GM18517 (cell line): ENCODE measurements around the gene TTLL3.

ENCODE experiments used
- ATAC-seq: cut with Tn5 transposase; IDR thresholded peaks from one replicate; pipeline ENCODE4 v1.9.1; 2021; ENCODE audit warnings: mild to moderate bottlenecking, moderate library complexity; ENCODE audit not compliant: unreplicated experiment

The TTLL3 gene

DNA sequence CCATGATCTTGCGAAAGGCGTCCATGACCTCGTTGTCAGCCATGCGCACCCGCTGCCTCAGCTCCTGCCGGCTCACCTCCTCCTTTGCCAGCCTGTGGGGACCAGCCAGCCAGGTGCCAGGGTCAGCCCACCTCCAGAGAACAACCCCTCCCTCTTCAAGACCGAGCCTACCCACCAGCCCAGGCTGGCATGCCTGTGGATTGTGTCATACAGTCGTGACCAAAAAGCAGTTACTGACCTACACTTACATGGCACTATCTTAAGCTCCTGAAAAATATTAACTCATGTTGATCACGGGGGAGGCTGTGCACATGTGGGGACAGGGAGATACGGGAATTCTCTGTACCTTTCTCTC is 29.6 kb upstream of the TTLL3 start:
- ATAC-seq, result no peak

DNA sequence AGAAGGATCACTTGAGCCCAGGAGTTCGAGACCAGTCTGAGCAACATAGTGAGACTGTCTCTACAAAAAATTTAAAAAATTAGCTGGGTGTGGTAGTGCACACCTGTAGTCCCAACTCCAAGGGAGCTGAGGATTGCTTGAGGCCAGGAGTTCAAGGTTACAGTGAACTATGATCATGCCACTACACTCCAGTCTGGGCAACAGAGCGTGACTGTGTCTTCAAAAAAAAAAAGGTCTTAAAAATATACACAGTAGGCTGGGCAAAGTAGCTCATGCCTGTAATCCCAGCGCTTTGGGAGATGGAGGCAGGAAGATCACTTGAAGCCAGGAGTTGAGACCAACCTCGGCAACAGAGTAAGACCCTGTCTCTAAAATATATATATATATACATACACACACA is 29.2 kb upstream of the TTLL3 start:
- ATAC-seq, result no peak

DNA sequence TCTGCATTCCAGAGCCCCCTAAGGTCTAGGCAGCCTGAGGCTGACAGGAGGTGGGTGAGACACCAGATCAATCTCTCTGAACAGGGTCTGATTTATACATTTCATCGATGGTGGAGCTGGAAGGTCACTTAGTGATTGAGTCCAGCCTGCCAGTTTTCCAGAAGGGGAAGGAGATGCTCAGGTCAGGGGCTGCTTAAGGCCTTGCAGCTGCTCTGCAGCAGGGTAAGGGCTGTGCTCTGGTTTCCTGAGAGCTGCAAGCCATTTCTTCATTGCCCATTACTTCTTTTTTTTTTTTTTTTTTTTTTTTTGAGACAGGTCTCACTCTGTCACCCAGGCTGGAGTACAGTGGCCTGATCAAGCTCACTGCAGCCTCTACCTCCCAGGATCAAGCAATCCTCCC is 28.5 kb upstream of the TTLL3 start:
- no peak for ATAC-seq

DNA sequence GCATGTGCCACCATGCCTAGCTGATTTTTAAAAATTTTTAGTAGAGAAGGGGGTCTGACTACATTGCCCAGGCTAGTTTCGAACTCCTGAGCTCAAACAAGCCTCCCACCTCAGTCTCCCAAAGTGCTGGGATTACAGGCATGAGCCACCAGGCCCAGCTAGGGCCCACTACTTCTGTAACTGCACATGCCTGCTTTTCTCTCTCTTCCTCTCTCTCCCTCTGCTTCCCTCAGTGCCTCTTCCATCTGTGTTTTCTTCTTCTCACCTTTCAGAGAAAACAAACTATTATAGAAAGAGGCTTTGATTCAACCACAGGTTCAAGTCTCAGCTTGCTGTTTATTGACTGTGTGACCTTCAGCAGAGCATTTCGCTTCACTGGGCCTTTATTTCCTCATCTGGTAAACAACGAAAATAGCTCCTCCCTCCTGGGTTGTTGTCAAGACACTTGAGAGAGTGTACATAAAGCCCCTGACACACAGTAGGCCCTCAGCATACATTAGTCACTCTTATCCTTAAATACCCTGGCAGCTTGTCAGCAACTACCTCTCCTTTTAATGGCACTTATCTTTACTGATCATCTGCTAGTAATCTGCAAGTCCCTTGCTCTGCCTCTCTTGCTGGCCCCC is 28.0 kb upstream of the TTLL3 start:
- ATAC-seq, result no peak

DNA sequence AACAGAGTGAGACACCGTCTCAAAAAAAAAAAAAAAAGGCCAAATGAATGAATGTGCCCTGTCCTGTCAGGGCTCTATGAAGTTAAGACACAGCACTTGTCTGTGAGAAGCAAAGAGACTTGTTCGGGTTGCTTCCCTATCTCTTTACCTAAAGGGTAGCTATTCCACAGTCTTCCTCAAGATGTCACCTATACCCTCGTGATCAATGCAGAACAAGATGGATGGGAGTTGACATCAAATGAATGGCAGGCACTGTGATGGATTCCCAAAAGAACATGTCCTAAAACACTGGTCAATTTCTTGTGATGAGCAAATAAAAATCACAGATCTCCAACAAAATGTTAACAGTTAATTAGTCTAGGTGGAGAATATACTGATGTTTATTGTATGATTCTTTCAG is 27.3 kb upstream of the TTLL3 start:
- no peak for ATAC-seq

DNA sequence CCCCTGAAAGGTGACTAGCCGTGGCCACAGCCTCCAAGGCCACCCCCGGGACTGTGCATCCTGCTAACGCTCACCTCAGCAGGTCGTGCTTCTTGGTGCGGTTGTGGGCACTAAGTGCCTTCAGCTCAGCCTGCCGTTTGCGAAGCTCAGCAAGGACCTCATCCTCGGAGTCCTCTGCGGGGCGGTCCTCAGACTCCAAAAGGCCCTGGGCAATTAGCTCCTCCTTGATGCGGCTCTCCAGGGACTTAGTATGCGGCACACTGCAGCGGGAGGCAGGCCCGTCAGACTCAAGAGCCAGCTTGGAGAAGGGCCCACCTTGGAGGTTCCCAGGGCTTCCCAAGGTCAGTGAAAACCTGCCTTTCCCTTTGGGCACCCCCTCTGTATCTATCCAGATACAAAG is 26.1 kb upstream of the TTLL3 start:
- ATAC-seq, result no peak

DNA sequence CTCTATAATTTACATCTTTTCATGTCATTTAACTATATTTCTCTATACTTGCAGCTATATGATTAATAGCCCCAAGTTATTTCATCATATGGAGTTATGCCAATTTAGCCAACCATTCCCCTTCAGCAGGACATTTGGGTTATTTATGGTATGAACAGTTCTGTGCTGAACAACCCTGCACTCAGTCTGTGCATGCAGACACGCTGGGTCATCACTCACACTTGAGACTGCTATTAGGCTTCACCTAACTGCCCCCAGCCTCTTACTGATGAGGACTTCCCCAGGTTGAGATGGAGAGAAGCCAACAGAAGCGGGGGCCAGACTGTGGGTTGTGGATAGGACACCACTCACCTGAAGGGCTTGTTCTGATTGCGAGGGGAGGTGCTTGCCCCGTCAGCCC is 25.1 kb upstream of the TTLL3 start:
- no peak for ATAC-seq

DNA sequence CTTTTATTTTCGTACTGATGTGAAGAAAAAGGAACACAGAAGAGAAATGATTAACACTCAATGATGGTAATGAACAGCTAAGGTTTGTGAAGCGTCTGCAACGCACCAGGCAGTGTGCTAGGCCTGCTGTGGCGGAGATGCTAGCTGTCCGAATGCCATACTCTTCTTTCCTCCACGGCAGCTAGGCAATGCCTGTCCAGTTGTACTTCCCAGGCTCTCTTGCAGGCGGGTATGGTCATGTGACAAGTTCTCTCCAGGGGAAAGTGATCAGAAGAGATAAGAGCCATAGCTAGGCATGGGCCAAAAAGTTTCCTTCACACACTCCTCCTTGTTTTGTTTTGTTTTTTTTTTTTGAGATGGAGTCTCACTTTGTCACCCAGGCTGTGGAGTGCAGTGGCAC is 24.5 kb upstream of the TTLL3 start:
- no peak for ATAC-seq

DNA sequence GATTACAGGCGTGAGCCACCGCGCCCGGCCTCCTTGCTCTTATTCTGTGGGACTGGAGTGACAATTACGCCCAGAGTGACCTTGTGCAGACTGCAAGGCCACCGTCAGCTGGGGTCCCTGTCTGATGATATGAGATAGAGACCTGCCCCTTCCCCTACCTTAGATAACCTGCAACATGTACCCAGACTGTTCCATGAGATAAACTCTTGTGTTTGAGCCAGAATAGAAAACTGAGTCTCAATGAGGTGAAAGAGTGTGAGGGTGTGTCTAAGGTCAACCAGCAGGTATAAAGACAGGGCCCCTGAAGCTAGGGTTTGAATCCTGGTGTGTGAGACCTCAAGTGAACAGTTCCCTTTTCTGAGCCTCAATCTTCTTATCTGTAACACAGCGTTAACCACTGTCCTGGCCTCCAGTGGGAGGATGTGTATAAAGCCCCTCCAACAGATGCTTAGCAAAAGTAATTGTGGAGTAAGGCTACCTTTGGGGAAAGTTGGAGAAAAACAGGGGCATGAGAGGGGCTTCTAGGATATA is 23.8 kb upstream of the TTLL3 start:
- ATAC-seq, result no peak

DNA sequence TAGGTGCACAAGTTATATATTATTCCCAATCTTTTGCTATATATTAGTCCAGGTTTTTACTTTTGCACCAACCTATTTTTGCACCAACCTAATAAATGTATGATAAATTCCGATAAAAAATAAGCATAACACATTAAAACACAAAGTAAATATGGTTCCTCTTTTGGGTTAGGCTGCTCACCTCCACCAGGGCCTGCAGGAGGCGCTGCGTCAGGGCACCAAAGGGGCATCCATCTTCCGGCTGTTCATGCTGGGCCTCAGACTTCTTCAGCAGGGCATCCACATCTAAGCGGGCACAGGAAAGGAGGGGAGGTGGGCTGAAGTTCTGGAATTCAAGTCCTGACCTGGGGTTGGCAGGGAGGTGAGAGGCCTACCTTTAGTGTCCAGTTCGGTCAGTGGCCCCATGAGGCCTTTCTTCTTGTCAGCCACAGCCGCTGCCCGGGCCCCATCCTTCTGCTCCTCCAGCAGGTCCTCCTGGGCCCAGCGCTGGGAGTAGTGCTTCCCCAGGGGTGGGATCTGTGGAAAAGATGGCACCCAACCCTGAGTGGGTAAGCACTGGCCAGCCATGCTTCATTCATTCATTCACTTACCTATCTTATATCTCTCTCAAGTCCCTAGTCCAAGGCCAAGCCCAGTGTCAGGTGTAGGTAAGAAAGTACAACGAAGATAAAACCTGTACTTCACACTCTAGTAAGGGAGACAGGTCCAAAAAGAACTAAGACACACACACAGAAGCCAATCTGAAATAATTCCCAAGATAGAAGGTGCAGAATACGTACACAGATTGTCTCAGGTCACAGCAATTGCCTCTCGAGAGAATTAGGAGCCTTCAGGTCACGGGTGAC is 23.0 kb upstream of the TTLL3 start:
- ATAC-seq, result no peak

DNA sequence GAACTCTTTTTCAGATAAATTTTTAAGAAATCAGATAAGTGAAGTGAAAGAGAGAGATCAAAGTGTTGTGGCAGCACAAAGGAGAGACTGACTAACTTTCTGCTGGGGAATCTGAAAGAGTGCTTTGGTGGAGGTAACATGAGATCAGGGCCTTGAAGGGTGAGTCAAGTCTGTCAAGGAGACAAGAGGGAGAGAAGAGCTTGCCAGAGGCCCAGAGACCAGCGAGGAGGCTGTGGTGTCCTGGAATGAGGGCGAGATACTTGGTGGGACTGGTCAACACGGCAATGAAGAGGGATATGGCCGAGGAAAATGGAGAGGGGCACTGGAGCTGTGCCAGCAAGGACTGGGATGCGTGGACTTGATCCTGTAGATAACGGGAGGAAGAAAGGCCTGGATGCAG is 22.3 kb upstream of the TTLL3 start:
- no peak for ATAC-seq

DNA sequence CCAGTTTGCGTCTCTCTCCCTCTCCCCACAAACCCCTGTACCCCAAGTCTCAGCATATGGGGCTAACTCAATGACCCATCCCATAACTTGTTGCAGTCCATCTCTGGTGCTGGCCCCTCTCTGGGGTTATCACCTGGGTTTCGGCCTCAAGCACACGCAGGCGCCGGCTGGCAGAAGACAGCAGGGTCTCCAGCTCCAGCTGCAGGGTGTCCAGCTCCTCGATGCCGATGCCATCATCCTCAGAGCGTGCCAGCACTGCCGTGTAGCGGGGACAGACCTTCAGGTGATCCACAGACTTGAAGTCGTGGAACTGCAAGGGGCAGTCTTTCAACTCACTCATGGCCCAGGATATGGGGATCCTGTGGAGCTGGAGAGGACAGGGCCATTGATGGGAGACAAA is 18.9 kb upstream of the TTLL3 start:
- no peak for ATAC-seq

DNA sequence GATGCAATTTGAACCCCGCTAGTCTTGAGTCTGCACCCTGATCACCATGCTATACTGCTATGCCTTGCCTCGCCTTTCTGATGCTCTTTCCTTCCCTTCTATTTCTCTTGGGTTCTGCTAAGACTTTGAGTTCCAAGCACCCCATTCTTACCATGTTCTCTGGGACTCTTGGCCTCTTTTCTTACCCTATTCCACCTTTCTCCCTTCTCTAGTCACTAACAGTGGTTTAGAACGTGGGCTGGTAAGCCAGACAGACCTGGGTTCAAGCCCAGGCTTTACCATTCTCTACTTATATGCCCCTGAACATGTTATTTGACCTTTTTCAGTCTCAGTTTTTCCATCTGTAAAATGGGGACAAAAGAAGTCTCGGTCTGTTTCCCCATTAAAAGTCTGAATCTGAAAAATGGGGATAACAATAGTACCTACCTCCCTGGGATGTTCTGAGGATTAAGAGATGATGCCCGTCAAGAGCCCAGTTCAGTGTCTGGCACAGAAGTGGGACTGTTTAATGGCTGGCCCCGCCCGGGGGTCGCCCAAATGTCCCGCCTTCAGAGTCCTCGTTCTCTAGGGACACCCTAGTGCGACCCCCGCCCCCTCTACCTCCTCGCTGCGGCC is 18.2 kb upstream of the TTLL3 start:
- peak; percentile 15 for ATAC-seq

DNA sequence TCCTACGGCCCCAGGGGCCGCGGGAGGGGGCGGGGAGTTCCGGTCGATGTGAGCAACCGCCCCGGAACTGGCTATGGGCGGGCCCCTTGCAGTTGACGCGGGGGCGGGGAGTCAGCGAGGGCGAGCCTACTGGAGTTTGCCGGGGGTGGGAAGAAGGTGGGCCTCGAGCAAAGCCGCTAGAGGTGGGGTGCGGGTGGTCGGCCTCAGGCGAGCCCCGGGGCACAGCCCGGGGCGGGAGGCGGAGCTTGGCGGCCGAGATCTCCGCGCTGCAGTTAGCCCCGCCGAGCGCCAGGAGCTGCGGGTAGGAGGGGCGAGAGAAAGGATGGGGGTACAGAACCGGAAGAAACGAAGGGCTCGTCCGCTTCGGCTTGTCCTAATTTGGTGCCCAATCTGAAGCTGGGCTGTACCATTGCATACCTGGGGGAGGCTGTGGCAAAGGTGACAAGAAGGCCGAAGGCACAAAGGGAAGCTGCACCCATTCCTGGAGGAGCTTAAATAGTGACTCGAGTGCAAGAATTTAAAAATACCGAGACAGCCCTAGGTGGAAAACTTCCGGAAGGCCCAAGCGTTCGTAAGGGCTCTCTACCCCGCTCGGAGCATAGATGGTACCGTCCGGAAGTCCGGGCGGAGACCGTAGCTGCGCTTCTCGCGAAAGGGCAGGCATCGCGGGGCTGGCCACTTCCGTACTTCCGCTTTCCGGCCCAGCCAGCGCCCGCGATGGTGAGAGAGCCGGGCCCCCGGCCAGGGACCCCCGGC is 17.5 kb upstream of the TTLL3 start, which contains the start of the genes ARPC4 and TADA3:
ARPC4 (plus strand) TSS at position 678 of the 756 bp plus-strand sequence; CDS start at position 718, 40 bp downstream.
TADA3 (minus strand) TSS at position 69 of the 756 bp plus-strand sequence. CDS start 1,007 bp downstream, outside the sequence.
- ATAC-seq, result peak; percentile 83

DNA sequence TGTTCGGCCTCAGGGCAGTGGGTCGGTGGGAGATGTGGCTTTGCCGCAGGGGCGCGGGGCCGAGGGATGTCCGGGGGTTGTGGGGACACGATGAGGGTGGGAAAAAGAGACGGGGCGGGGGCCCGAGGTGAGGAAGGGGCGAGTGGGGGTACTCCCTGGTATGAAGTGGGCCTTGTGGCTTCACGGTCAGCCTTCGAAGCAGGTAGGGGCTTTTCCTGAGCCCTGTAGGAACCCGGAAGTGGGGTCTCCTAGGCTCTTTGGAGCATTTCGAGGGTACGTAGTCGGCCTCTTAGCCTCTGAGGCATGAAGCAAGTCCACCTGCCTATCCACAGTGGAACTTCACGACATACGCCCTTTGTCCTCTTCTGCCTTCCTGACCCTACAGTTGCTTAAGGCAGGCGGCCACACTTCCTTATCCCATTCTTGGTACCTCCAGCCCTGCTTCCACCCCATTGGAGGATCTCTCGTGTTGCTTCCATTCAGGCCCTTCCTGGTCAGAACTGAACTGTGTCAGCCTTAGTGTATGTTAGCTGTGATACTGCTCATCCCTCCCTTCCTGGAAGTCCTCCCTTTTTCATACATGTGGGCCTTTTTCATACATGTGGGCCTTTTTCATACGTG is 16.8 kb upstream of the TTLL3 start:
- ATAC-seq, result no peak

DNA sequence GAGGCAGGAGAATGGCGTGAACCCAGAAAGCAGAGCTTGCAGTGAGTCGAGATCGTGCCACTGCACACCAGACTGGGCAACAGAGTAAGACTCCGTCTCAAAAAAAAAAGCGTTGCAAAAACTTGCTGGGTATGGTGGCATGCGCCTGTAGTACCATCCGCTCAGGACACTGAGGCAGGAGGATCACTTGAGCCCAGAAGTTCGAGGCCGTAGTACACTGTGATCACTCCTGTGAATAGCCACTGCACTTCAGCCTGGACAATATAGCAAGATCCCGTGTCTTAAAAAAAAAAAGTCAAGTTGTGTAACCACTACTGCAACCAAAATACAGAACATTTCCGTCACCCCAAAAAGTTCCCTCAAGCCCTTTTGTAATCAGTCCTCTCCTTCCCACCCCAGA is 15.7 kb upstream of the TTLL3 start:
- ATAC-seq, result no peak

DNA sequence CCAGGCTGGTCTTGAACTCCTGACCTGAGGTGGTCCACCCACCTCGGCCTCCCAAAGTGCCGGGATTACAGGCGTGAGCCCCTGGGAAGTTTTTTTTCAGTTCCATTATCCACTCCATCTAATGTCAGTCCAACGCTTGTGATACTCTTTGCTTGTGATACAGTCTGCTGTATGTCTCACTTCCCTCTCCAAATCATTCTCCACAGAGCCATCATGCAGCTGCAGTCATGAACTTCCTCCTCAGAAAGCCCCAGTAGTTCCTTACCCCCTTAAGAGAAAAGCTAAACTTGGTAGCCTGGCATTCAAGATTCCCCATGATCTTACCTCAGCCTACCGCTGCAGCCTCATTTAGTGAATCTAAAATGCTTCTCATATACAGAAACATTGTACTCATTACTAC is 14.9 kb upstream of the TTLL3 start:
- no peak for ATAC-seq

DNA sequence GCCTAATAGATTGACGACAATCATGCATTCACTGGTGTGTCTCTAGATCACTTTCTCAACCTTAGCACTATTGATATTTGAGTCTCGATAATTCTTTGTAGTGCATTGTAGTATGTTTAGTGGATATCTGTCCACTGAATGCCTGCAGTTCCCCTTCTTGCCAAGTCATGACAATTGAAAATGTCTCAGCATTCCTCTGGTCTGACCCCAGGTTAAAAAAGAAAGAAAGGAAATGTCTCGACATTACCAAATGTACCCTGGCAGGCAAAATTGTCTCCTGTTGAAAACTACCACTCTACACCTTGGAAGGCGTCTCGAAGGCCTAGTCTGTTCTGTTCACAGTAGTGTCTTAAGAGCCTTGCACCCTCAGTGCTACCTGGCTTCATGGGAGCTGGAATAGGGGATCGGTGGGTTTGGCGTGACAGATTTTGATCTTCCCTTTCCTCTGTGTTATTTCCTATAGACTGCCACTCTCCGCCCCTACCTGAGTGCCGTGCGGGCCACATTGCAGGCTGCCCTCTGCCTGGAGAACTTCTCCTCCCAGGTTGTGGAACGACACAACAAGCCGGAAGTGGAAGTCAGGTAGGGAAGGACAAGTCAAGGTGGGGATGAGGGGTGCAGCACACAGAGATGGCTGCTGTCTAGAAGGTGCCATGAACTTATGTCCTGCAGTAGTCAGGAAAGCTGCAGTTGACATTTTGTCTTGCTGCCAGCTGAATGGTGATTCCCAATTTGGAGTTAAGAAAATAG is 12.7 kb upstream of the TTLL3 start:
- no peak for ATAC-seq

DNA sequence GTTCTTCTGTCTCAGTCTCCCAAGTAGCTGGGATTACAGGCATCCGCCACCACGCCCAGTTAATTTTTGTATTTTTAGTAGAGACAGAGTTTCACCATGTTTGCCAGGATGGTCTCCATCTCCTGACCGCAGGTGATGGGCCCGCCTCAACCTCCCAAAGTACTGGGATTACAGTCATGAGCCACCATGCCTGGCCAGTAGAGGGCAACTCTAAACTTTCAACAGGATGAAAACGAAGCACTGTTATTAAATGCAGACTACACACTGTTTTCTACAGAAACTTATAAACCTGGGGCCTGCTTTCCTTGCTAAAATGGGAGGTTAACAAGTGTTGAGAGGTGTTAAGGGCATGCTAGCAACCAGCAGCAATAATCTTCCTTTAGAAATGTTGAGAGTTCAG is 9.5 kb upstream of the TTLL3 start:
- no peak for ATAC-seq

DNA sequence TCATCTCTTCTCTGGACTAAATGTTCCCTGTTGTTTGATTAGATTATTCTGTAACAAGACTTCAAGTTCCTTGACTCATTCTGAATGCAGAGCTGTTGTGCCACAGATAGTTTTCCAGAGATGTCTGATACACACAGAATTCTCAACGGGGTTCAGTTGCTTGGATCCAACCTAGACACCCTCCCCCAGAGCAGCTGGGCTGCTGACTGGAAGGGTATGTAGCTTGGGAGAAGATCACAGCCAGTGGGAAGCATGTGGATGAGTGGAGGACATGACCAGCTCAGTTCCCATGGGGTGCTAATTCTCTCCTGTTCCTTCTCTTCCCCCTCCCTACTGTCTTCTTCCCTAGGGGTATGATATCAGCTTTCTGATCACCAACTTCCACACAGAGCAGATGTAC is 6.6 kb upstream of the TTLL3 start:
- no peak for ATAC-seq
